ENCODE results near the gene MEIKIN. TPM values are rescaled to one million over a fixed set of nuclear protein-coding genes. Genes with fewer than 3 reads are reported as not detected.

MEIKIN gene
- total and polyA plus RNA-seq, 2 of the 13 experiments (the other 11 are each of a cell fraction or from before 2014, with no cell fraction given), result not detected

- no peak for TF ChIP-seq ZNF333 (CRISPR knock-in tag; IDR thresholded peaks at IDR 0.05; ENCODE audit: borderline replicate concordance)
- peak; percentile 20; the same call in 1 of the 2 replicates for TF ChIP-seq NR2C2 (CRISPR knock-in tag; IDR thresholded peaks at IDR 0.05; ENCODE audit: borderline replicate concordance)
- TF ChIP-seq ZBTB3 (CRISPR knock-in tag; IDR thresholded peaks at IDR 0.05; ENCODE audit: borderline replicate concordance, low read depth), result no peak
- no peak for TF ChIP-seq ZBTB1 (CRISPR knock-in tag; IDR thresholded peaks at IDR 0.05; ENCODE audit: borderline replicate concordance)
- TF ChIP-seq NCOA5 (CRISPR knock-in tag; IDR thresholded peaks at IDR 0.05), result no peak
- TF ChIP-seq EED (CRISPR knock-in tag; IDR thresholded peaks at IDR 0.05), result no peak
- no peak for TF ChIP-seq HES4 (CRISPR knock-in tag; IDR thresholded peaks at IDR 0.05; ENCODE audit: borderline replicate concordance)
- peak; percentile 90 for TF ChIP-seq ZNF652 (CRISPR knock-in tag; IDR thresholded peaks at IDR 0.05; ENCODE audit: borderline replicate concordance, low read depth)
- no peak for TF ChIP-seq ZNF674 (CRISPR knock-in tag; IDR thresholded peaks at IDR 0.05; ENCODE audit: low read depth)
- TF ChIP-seq ZNF556 (CRISPR knock-in tag; IDR thresholded peaks at IDR 0.05; ENCODE audit: borderline replicate concordance), result no peak
- TF ChIP-seq PTBP1 (IDR thresholded peaks at IDR 0.05; ENCODE audit: low read depth, low read length, poor library complexity, severe bottlenecking), result no peak
- no peak for TF ChIP-seq THRA (CRISPR knock-in tag; IDR thresholded peaks at IDR 0.05; ENCODE audit: borderline replicate concordance)
- TF ChIP-seq ZNF552 (CRISPR knock-in tag; IDR thresholded peaks at IDR 0.05; ENCODE audit: borderline replicate concordance), result no peak
- no peak for TF ChIP-seq ZNF17 (CRISPR knock-in tag; IDR thresholded peaks at IDR 0.05)
- peak; percentile 62; the same call in 1 of the 2 replicates for TF ChIP-seq NR2F6 (IDR thresholded peaks at IDR 0.05)
- TF ChIP-seq NR2F6 (CRISPR knock-in tag; IDR thresholded peaks at IDR 0.05), result peak; percentile 73
- peak; percentile 43; the same call in 1 of the 2 replicates for TF ChIP-seq ETV5 (CRISPR knock-in tag; IDR thresholded peaks at IDR 0.05; ENCODE audit: borderline replicate concordance)
- TF ChIP-seq ZBTB37 (CRISPR knock-in tag; IDR thresholded peaks at IDR 0.05), result no peak
- TF ChIP-seq ZNF337 (CRISPR knock-in tag; IDR thresholded peaks at IDR 0.05; ENCODE audit: borderline replicate concordance, low read depth), result no peak
- TF ChIP-seq ATF3 (CRISPR knock-in tag; IDR thresholded peaks at IDR 0.05), result no peak
- no peak for TF ChIP-seq TFDP1 (CRISPR knock-in tag; IDR thresholded peaks at IDR 0.05; ENCODE audit: borderline replicate concordance)
- no peak for TF ChIP-seq AFF4 (CRISPR knock-in tag; IDR thresholded peaks at IDR 0.05)
- TF ChIP-seq ISL2 (CRISPR knock-in tag; IDR thresholded peaks at IDR 0.05), result no peak
Observed at GRCh38 chr5:131825404-131826013, 120.0 kb downstream of the MEIKIN start (continued).
